Posterior vena cava (tissue), 2 donors: ENCODE results near the gene PCYT2. TPM values are rescaled to one million over a fixed set of nuclear protein-coding genes. Genes with fewer than 3 reads are reported as not detected.

Experiments used
- total RNA-seq, 2 donors: library from RNA; stranded (reverse); fragmentation: NEBNext Ultra II Directional; extraction: Animal tissue kit (Norgen Biotek cat#: 25700); gene quantifications; one replicate each; pipeline ENCODE4 v1.2.1, GENCODE V29; 2021
- donor health status: DM: yes; HTN: yes; CAD: no.
- donor health status: DM: yes; HTN: yes; CAD: no.

Gene PCYT2
- total RNA-seq, 2 donors from 2014 or later = 8.7 to 14.9 TPM

Other genes with a start within 250 kb of the PCYT2 start
- 10 to 100 TPM; 18.0 to 21.2 TPM for gene OXLD1, start 244.8 kb downstream of the PCYT2 start, total RNA-seq
- 1 to 10 TPM; 8.5 to 9.9 TPM for gene CCDC137, start 244.7 kb downstream of the PCYT2 start, total RNA-seq
- gene ARL16, start 227.6 kb downstream of the PCYT2 start, total RNA-seq = 10 to 100 TPM; 20.0 to 26.7 TPM
- 10 to 100 TPM; 81.6 to 90.7 TPM for gene HGS, start 227.4 kb downstream of the PCYT2 start, total RNA-seq
- 10 to 100 TPM; 31.8 to 36.8 TPM for gene MRPL12, start 208.0 kb downstream of the PCYT2 start, total RNA-seq
- gene SLC25A10, start 199.1 kb downstream of the PCYT2 start, total RNA-seq = 1 to 10 TPM; 1.9 to 2.3 TPM
- gene GCGR, start 107.2 kb downstream of the PCYT2 start, total RNA-seq = not detected
- 100 to 1,000 TPM in 1 of 2 donors, 10 to 100 TPM in 1; 97.6 to 101 TPM for gene MCRIP1, start 78.1 kb downstream of the PCYT2 start, total RNA-seq
- not detected for gene PPP1R27, start 76.3 kb downstream of the PCYT2 start, total RNA-seq
- 100 to 1,000 TPM; 339 to 482 TPM for gene P4HB, start 50.9 kb downstream of the PCYT2 start, total RNA-seq
- gene ARHGDIA, start 40.1 kb downstream of the PCYT2 start, total RNA-seq = 100 to 1,000 TPM; 375 to 421 TPM
- gene ALYREF, start 19.8 kb downstream of the PCYT2 start, total RNA-seq = 10 to 100 TPM; 34.3 to 36.3 TPM
- 10 to 100 TPM; 73.3 to 84.8 TPM for gene ANAPC11, start 19.7 kb downstream of the PCYT2 start, total RNA-seq
- gene NPB, start 9.2 kb downstream of the PCYT2 start, total RNA-seq = under 1 TPM; 0.29 to 0.46 TPM
- gene SIRT7, start 6.8 kb upstream of the PCYT2 start, total RNA-seq = 10 to 100 TPM; 11.8 to 13.1 TPM
- 10 to 100 TPM; 25.0 to 36.2 TPM for gene MAFG, start 16.3 kb upstream of the PCYT2 start, total RNA-seq
- gene PYCR1, start 25.9 kb upstream of the PCYT2 start, total RNA-seq = 10 to 100 TPM in 1 of 2 donors, 1 to 10 TPM in 1; 6.7 to 16.6 TPM
- not detected for gene MYADML2, start 35.8 kb upstream of the PCYT2 start, total RNA-seq
- gene NOTUM, start 49.8 kb upstream of the PCYT2 start, total RNA-seq = not detected
- gene ASPSCR1, start 66.2 kb upstream of the PCYT2 start, total RNA-seq = 10 to 100 TPM; 19.6 to 25.2 TPM
- 10 to 100 TPM; 30.9 to 31.7 TPM for gene CENPX, start 111.5 kb upstream of the PCYT2 start, total RNA-seq
- gene LRRC45, start 111.9 kb upstream of the PCYT2 start, total RNA-seq = 1 to 10 TPM; 3.8 to 5.7 TPM
- gene RAC3, start 120.3 kb upstream of the PCYT2 start, total RNA-seq = 1 to 10 TPM; 1.0 to 1.3 TPM
- 10 to 100 TPM; 44.1 to 52.1 TPM for gene DCXR, start 126.3 kb upstream of the PCYT2 start, total RNA-seq
- gene RFNG, start 140.4 kb upstream of the PCYT2 start, total RNA-seq = 10 to 100 TPM; 23.7 to 26.4 TPM
- gene GPS1, start 140.5 kb upstream of the PCYT2 start, total RNA-seq = 10 to 100 TPM; 54.6 to 62.7 TPM
- 10 to 100 TPM; 47.8 to 48.6 TPM for gene DUS1L, start 154.4 kb upstream of the PCYT2 start, total RNA-seq
- gene FASN, start 186.8 kb upstream of the PCYT2 start, total RNA-seq = 10 to 100 TPM; 41.9 to 50.6 TPM